Measurements from ENCODE around the gene SDHAF2.
"Not testable (repeated sequence)": the region's sequence is repeated elsewhere in the genome, so short reads cannot be mapped to it uniquely, and the experiment has no call there.

Gene SDHAF2

DNA sequence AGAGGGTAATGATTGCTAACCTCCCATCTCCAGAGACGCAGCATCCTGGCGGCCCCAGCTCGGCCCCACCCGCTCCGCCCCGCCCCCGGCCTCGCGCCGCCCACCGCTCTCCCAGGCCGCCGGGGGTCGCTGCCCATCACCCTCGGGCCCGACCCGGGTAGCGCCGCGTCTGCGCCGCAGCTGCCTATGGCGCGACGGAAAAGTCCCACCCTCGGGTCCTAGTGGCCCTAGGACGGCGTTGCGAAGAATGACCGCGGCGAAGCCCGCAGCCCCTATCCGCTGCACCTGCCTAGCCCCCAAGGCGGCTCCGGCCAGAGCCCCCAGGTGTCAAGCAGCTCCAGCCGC is 606 bp upstream of the SDHAF2 start:
- H3K36me3 ChIP-seq (ENCODE audit: low read length): peaks cover 38% of the 10 kb centered on the region

GRCh38 chr11:61430839-61431238 is 915 bp downstream of the SDHAF2 start:
- Histone ChIP-seq H3K4me2 (ENCODE audit: low read depth, low read length, poor library complexity, severe bottlenecking) (peak overlapping the region; percentile 99), H3K79me2 (ENCODE audit: insufficient read depth, low read length) (peaks cover 94% of the 10 kb centered on the region), H3F3A (ENCODE audit: insufficient read depth) (peaks cover 16% of the 10 kb centered on the region; the same call in 1 of the 2 replicates), H3K27ac (ENCODE audit: low read depth, low read length) (peak overlapping the region; percentile 71; the same call in 1 of the 2 replicates), H3K4me3 (ENCODE audit: insufficient read depth, low read length, poor library complexity, severe bottlenecking) (peak overlapping the region; percentile 75), H4K20me1 (ENCODE audit: low read depth, low read length) (peaks cover 21% of the 10 kb centered on the region), H3K9ac (ENCODE audit: low read length) (peak overlapping the region; percentile 87), H2AFZ (ENCODE audit: low read depth, low read length, severe bottlenecking) (peak overlapping the region; percentile 39), H3K36me3 (ENCODE audit: low read length) (peaks cover 27% of the 10 kb centered on the region)
- H3K9me3 ChIP-seq (ENCODE audit: insufficient read depth, low read length); H3K27me3 ChIP-seq (ENCODE audit: low read length); H3K9me2 ChIP-seq (replicated peaks; ENCODE audit: insufficient read depth, low read length): not testable (repeated sequence)

More for the DNA sequence above, 606 bp upstream of the SDHAF2 start:
- no peaks in the 10 kb centered on the region for H3K9me2 ChIP-seq (replicated peaks; ENCODE audit: insufficient read depth, low read length)
- H3F3A ChIP-seq (ENCODE audit: insufficient read depth): 0 out of 2 replicates have a peak, but pooled peaks cover 10% of the 10 kb centered on the region
- TF ChIP-seq, protein P1, sequence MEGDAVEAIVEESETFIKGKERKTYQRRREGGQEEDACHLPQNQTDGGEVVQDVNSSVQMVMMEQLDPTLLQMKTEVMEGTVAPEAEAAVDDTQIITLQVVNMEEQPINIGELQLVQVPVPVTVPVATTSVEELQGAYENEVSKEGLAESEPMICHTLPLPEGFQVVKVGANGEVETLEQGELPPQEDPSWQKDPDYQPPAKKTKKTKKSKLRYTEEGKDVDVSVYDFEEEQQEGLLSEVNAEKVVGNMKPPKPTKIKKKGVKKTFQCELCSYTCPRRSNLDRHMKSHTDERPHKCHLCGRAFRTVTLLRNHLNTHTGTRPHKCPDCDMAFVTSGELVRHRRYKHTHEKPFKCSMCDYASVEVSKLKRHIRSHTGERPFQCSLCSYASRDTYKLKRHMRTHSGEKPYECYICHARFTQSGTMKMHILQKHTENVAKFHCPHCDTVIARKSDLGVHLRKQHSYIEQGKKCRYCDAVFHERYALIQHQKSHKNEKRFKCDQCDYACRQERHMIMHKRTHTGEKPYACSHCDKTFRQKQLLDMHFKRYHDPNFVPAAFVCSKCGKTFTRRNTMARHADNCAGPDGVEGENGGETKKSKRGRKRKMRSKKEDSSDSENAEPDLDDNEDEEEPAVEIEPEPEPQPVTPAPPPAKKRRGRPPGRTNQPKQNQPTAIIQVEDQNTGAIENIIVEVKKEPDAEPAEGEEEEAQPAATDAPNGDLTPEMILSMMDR (IDR thresholded peaks at IDR 0.05; ENCODE audit: insufficient read depth, low read length, poor library complexity, severe bottlenecking): peak; percentile 33
- TF ChIP-seq EZH2phosphoT487 (conservative IDR thresholded peaks at IDR 0.05; ENCODE audit: low read length): no peak
- peaks cover 17% of the 10 kb centered on the region for H4K20me1 ChIP-seq (ENCODE audit: low read depth, low read length)
- peak overlapping the region; percentile 76 for H3K27ac ChIP-seq (ENCODE audit: low read depth, low read length)
- H3K79me2 ChIP-seq (ENCODE audit: insufficient read depth, low read length): peaks cover 94% of the 10 kb centered on the region
- peak overlapping the region; percentile 94 for H3K4me2 ChIP-seq (ENCODE audit: low read depth, low read length, poor library complexity, severe bottlenecking)
- no peaks in the 10 kb centered on the region for H3K9me3 ChIP-seq (ENCODE audit: insufficient read depth, low read length)
- peak overlapping the region; percentile 87 for H3K9ac ChIP-seq (ENCODE audit: low read length)
- peak overlapping the region; percentile 3 for H2AFZ ChIP-seq (ENCODE audit: low read depth, low read length, severe bottlenecking)
- peak overlapping the region; percentile 75 for H3K4me3 ChIP-seq (ENCODE audit: insufficient read depth, low read length, poor library complexity, severe bottlenecking)
- H3K27me3 ChIP-seq (ENCODE audit: low read length): no peaks in the 10 kb centered on the region

- Histone ChIP-seq H3K4me2 (ENCODE audit: low read depth, low read length, poor library complexity, severe bottlenecking) (no peak overlapping the region), H2AFZ (ENCODE audit: low read depth, low read length, severe bottlenecking) (no peak overlapping the region), H3K9ac (ENCODE audit: low read length) (no peak overlapping the region), H3K9me2 (replicated peaks; ENCODE audit: insufficient read depth, low read length) (no peaks in the 10 kb centered on the region), H3K27me3 (ENCODE audit: low read length) (no peaks in the 10 kb centered on the region), H3K9me3 (ENCODE audit: insufficient read depth, low read length) (no peaks in the 10 kb centered on the region), H4K20me1 (ENCODE audit: low read depth, low read length) (peaks cover 13% of the 10 kb centered on the region; the same call in 1 of the 2 replicates), H3K4me3 (ENCODE audit: insufficient read depth, low read length, poor library complexity, severe bottlenecking) (no peak overlapping the region), H3K27ac (ENCODE audit: low read depth, low read length) (no peak overlapping the region), H3K36me3 (ENCODE audit: low read length) (peaks cover 22% of the 10 kb centered on the region), H3F3A (ENCODE audit: insufficient read depth) (peaks cover 13% of the 10 kb centered on the region; the same call in 1 of the 2 replicates), H3K79me2 (ENCODE audit: insufficient read depth, low read length) (peaks cover 76% of the 10 kb centered on the region)
- TF ChIP-seq EZH2phosphoT487 (conservative IDR thresholded peaks at IDR 0.05; ENCODE audit: low read length): no peak
- TF ChIP-seq, protein P1 (IDR thresholded peaks at IDR 0.05; ENCODE audit: insufficient read depth, low read length, poor library complexity, severe bottlenecking): no peak
Measured at GRCh38 chr11:61437496-61437895, 7.6 kb downstream of the SDHAF2 start.

- Histone ChIP-seq H4K20me1 (ENCODE audit: low read depth, low read length) (peaks cover 13% of the 10 kb centered on the region; the same call in 1 of the 2 replicates), H3K4me3 (ENCODE audit: insufficient read depth, low read length, poor library complexity, severe bottlenecking) (no peak overlapping the region), H3K9me3 (ENCODE audit: insufficient read depth, low read length) (no peaks in the 10 kb centered on the region), H3K4me2 (ENCODE audit: low read depth, low read length, poor library complexity, severe bottlenecking) (no peak overlapping the region), H3K9me2 (replicated peaks; ENCODE audit: insufficient read depth, low read length) (no peaks in the 10 kb centered on the region), H3K27ac (ENCODE audit: low read depth, low read length) (no peak overlapping the region), H3K9ac (ENCODE audit: low read length) (no peak overlapping the region), H3K79me2 (ENCODE audit: insufficient read depth, low read length) (peaks cover 64% of the 10 kb centered on the region), H3F3A (ENCODE audit: insufficient read depth) (peaks cover 6% of the 10 kb centered on the region; the same call in 1 of the 2 replicates), H3K36me3 (ENCODE audit: low read length) (peaks cover 26% of the 10 kb centered on the region), H3K27me3 (ENCODE audit: low read length) (no peaks in the 10 kb centered on the region), H2AFZ (ENCODE audit: low read depth, low read length, severe bottlenecking) (no peak overlapping the region)
- TF ChIP-seq, protein P1 (IDR thresholded peaks at IDR 0.05; ENCODE audit: insufficient read depth, low read length, poor library complexity, severe bottlenecking): no peak
- no peak for TF ChIP-seq EZH2phosphoT487 (conservative IDR thresholded peaks at IDR 0.05; ENCODE audit: low read length)
Measured at GRCh38 chr11:61439615-61440014, 9.7 kb downstream of the SDHAF2 start.
